Stimulated activated CD8-positive, alpha-beta memory T cell treated with anti-CD3 and anti-CD28 coated beads, Interleukin-2, amount 100 ng/mL, for 48 hours (primary cell): Measurements from ENCODE around the gene SRBD1.

ENCODE experiments used
- DNase-seq, 2 donors: peaks; one replicate each; pipeline ENCODE4 v3.0.0-alpha.2; 2020; ENCODE audit warnings: low read depth in 2 of 2

Gene SRBD1

DNA sequence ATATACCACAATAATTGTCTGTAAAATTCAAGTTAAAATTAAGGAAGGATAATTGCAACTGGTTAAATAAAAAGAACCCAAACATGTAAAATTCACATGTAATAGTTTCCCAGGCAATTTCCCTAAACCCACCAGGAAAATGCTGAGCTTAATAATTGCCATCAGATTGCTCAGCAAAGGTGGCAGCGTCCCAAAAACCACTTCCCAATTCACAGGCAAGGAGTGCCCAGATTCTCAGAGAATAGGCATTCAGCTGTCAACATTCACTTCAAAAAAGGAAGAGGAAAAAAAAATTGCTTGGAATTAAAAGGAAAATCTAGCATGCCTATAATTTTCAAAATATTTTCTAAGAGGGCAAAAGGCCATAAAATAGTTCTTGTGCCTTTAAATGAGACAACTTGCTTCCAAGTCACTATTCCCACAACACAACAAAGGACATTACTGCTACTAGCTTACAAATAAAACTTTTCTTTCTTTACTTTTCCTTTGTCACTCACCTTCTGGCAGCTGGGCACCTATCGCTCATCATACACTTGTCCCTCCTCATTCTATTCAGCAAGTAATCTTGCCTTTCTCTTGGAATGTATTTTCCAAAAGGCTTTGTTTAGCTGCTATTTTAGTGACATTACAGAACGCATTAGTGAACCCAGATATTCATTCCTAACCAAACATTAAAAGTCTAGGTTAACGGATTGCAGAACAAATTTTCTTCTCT is 15.2 kb downstream of the SRBD1 start:
- no peak for DNase-seq

DNA sequence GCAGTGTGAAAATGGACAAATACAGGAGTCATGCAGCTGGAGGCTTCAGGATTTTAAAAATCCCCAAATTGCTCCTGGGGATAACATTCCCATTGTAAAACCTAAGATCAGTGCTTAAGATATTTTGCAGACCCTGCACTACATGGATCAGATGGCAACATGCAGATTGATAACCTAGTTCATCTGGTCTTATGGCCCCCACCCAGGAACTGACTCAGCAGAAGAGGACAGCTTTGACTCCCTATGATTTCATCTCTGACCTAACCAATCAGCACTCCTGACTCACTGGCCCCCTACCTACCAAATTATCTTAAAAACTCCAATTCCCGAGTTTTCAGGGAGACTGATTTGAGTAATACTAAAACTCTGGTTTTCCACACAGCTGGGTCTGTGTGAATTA is 20.0 kb downstream of the SRBD1 start:
- DNase-seq, result no peak

DNA sequence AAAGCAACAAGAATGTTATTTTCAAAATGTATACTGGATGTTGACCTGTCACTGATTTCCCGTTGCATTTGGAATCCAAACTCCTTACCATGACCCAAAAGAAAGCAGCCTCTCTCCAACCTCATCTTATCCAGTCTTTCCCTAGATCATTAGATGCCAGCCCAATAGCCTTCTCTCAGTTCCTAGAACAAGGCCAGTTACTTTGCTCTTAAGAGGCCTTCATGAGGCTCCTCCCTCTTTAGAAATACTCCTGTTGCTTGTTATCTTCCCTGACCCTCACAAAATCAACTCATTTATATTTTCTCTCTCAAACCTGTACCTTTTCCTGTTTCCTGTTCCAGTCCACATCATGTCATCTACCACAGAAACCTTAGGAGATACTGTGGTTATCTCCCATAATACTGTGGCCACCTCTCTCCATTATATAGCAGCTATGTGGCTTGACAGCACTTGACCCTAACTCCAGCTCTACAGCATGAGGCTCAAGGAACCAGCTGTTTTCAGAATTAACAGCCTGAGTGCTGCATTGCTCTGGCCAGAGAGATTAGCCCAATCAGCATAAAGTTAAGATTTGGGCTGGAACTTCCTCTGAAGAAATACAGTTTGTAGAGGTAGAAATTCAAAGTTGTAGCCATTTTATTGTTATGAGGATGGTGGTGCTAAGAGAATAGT is 22.8 kb downstream of the SRBD1 start:
- DNase-seq, result no peak

DNA sequence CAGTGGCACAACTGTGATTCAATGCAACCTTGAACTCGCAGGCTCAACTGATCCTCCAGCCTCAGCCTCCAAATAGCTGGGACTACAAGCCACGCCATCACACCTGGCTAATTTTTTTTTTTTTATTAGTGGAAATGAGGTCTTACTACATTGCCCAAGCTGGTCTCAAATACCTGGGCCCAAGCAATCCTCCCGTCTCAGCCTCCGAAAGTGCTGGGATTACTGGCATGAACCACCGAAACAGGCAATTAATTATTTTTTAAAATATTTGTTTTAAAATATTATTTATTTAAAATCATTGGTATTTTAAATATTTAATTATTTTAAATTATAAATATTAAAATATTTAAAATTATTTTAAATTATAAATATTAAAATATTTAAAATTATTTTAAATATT is 24.5 kb downstream of the SRBD1 start:
- DNase-seq, result no peak

DNA sequence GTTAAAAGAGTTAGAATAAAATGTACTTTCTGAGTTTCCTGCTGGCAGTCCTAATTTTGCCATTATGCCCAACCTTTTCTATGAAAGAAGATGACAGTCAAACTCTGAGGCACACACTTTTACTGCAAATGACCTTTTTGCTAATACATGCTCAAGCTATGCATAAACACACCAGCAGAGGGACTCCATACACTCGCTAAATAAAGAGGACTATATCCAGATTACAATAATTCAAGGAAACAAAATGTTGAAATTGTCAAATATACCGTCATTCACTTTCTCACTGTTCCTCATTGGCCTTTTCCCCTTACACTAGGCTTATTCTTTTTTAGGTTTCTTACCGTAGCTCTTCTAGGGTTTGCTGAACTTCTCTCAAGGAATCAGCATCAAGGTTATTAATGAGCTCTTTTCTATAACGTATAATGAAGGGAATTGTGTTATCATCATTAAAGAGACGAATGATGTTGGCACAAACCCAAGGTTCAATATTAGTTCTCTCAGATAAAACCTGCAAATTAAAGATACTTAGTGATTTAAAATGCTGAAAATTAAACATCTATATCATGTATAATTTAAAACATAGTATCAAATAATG is 25.7 kb downstream of the SRBD1 start:
- no peak for DNase-seq

DNA sequence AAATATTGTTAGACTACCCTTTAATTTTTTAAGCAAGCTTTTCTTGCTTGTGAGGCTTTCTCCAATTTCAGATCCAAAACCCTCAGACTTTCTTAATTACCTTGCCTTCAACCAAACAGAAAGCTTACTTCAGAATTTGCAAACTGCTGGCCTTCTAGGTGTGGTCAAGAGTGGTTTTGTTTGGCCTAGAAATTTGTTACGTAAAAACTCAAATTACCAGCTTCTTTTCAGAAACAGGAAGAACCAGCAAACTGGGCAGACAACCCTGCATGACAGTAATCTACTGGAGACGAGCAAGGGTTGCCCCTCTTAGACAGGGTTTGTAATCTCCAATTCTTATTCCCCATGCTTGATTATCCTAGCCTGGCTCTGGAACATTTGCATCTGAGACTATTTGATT is 27.1 kb downstream of the SRBD1 start:
- no peak for DNase-seq

DNA sequence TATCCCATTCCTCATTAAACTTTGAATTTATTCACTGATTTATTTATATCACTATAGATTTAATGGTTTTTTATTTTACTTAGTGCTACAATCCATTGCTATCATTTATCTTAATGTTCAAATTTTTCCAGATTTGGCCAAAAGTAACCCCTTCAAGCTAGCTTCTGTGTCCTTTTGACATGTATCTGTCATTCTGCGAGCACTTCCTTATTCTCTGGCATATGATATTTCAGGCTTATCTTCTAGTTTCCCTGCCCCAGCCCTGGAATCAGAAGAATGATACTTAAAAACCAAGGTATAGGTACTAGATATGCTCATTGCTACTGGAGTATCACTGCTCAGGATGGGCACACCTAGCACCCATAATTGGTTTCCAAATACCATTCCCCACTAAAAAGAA is 28.5 kb downstream of the SRBD1 start:
- no peak for DNase-seq

DNA sequence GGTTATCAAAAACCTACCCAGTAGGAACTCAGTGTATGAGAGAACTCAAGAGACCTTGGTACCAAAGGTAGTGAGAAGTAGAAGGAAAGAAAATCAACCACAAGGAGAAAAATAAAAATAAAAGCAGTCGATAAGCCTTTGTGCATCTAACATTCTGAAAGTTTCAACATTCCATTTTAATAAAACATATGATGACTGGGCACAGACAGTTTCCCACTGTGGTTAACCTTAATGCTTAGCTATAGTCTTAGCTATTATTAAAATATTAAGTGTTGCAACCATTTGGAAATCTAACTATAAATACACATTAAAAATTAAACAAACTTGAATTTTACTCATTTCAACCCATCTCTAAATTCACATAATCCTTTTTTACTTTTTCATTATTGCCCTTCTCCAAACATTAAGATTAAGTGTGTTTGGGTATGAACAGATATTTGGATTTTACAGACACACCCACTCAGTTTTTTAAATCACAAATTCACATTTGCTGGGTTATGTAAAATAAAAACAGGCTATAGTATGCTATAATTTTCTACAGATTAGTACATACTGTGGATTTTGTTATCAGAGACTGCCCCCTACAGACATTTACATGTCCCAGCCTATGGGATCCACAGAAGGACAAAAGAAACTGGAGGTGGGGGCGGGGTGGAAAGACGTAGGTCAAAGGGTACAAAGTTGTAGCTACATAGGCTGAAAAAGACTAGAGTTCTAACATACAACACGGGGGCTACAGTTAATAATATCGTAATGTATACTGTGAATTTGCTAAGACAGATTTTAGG is 32.8 kb downstream of the SRBD1 start:
- no peak for DNase-seq

DNA sequence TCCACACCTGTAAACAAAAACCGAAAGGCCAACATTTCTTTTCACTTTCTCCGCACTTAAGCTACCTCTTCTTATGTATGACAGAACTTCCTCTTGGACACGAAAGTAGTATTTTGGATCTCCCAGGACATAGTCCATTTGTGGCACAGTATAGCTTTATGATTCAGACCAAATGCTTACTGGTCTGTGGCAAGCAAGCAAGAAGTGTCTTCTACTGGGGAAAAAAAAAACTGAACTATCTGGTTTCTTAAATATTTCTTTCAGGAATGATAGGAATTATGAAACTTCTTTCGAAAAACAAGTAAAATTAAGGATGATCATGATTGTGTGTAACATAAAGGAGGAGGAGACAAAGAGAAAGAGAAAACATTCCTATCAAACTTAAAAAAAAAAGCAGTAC is 33.6 kb downstream of the SRBD1 start:
- no peak for DNase-seq

DNA sequence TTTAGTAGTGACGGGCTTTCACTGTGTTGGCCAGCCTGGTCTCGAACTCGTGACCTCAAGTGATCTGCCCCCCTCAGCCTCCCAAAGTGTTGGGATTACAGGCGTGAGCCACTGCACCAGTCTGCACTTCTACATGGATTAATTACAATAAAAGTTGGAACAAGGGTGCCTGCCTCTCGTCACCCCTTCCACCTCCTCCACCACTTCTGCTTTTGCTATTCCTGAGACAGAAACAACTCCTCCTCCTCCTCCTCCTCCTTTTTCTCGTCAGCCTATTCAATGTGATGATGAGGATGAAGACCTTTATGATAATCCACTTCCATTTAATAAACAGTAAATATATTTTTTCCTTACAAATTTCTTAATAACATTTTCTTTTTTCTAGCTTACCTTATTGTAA is 35.2 kb downstream of the SRBD1 start:
- no peak for DNase-seq

DNA sequence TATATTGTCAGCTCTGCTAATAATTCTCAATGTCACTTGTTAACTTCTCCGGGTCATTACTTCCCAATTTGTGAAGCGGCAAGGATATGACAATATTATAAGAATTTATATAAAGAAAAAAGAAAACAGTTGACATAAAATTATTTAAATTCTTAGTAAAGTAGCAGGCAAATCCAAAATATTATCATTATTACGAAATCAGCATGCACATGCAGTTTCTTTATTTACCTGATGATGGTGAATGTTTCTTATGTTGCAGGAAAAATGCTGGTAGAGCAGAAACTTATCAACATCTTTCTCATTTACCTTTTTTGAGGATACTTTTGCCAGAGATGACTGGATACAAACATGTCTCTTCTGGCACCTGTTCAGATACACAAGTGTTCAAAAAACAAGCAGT is 38.1 kb downstream of the SRBD1 start:
- no peak for DNase-seq

DNA sequence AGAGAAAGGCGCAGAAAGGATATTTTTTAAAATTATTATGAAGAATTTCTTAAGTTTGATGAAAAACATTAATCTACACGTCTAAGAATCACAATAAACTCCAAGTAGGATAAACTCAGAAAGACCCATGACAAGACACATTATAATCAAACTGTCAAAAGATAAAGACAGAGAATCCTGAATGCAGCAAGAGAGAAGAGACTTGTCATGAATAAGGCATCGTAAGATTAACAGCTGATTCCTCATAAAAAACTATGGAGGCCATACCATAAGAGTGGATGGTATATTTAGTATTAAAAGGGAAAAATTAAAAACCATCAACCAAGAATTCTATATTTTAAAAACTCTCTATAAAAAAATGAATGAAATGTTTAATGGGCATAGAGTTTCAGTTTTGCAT is 39.1 kb downstream of the SRBD1 start:
- DNase-seq, result no peak

DNA sequence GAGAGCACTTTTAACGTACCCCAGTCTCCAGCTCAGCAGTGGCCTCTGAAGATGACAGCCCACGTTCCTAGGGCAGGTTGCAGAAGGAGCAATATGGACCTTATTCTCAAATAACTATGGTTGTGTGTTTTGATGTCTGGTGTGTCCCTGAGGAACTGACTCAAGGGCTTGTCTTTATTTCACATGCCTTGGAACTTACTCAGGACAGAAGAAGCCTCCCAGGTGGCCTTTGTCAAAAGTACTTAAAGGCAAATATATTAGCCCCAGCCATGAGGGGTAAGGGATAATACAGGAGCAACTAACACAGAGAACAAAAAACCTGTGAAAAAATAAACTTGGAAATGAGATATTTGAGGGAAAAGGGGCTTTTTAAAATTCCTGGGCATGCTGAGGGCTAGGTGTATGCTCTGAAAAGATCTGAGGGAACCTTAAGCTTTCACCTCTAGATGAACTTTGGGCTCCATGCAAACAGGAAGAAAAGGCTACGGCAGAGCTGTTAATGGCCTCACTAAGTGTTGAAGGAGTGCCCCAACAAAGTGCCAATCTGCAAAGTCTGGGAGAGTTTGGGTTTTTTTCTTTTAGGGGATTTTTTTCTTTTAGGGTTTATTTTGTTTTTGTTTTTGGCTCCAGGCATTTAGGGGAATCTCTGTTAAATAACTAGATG is 40.3 kb downstream of the SRBD1 start:
- DNase-seq, result no peak

DNA sequence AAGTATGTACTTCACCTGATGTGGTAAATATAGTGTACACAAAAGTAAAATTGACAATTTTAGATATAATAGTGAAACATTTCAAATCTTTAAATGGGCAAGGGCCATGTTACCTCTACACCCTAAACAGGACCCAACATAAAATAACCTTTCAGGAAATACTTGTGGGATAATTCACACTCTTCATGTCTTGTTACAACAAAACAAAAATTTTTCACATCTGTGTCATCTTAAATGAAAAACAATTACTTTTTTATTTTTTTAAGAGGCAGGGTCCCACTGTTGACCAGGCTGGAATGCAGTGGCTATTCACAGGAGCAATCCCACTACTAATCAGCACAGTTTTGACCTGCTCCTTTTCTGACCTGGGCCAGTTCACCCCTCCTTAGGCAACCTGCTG is 42.1 kb downstream of the SRBD1 start:
- DNase-seq, result no peak

DNA sequence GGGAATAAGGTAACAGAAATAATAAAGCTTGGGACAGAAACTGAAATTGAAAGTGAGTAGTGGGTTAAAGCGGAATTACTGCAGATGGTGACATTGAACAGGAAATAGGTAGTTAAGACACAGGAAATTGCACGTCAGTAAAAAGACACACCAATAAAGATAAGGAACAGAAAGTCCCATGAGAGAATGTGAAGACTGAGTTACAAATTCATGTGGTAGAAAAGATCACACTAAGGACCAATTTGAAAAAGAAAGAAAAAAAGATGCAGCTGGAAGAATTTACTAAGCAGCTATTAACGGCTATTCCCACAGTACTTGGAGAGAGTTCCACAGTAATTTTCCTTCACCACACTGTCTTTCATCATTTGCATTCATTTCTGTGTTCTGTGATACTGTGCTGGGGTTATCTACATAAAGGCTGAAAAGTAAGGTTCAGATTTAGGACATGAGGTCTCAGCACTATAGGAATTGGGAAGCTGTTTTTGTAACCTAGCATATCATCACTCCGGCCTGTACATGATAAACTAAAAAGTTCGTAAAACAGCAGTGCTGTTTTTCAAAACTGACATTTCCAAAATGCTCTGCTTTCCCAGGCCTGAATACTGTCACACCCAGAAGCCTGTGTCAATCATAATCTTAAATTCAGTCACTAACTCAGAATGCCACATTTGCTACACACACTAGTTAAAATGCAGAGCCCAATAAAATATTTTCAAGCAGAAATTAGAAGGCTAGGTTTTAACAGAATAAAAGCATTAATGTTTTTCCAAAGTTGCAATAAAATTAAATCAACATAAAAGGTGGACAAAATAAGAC is 42.9 kb downstream of the SRBD1 start:
- no peak for DNase-seq

DNA sequence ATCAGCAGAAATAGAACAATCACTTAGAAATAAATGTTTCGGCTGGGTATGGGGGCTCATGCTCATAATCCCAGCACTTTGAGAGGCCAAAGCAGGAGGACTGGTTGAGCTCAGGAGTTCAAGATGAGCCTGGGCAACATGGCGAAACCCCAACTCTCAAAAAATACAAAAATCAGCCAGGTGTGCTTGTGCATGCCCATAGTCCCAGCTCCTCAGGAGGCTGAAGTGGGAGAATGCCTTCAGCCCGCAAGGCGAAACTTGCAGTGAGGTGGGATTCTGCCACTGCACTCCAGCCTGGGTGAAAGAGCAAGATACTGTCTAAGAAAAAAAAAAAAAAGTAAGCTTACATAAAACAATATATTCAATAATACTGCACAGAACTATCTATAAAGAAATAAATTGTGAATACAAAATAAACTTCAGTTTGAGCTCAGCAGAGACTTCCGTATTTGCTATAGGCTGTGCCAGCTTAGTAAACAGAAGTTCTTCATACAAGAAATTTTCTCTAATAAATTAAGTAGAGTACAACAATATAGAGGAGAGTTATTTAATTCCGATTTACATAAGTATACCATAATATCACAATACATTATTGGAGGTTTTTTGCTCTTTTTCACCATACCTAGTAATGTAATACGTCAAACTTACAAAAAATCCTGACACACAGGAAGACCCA is 43.6 kb downstream of the SRBD1 start:
- DNase-seq, result no peak

DNA sequence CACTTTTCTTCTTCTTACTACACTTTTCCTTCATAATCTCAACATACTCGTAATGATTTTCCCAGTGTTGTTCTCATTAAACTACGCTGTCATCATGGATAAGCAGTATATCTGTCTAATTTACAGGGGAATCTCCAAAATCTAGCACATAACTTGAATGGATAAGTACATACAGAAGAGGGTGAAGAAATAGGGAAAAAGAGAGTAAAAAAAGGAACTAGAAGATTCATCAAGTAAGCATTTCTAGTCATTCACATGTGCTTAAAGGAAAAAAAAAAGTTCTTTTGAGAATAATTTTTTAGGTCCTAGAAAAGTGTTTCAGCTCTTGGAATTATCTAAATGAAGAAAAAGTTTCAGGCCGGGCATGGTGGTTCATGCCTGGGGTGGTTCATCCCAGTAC is 51.6 kb downstream of the SRBD1 start:
- DNase-seq, result no peak

DNA sequence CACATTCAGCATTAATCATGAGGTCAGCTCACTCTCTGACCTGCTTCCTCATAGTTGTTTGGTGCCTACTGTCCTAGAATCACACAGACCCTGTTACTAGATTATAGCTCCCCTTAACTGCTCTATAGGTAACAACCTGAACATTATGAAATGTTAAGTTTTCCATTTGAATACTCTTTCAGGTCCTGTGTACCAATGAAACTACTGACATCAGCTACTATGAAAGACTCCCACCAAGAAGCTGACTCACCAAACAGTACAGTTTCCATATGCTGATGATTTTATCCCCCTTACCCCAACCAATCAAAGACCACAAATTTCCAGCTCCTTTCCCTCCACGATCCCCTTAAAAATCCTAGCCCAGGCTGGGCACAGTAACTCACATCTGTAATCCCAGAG is 56.3 kb downstream of the SRBD1 start:
- no peak for DNase-seq

DNA sequence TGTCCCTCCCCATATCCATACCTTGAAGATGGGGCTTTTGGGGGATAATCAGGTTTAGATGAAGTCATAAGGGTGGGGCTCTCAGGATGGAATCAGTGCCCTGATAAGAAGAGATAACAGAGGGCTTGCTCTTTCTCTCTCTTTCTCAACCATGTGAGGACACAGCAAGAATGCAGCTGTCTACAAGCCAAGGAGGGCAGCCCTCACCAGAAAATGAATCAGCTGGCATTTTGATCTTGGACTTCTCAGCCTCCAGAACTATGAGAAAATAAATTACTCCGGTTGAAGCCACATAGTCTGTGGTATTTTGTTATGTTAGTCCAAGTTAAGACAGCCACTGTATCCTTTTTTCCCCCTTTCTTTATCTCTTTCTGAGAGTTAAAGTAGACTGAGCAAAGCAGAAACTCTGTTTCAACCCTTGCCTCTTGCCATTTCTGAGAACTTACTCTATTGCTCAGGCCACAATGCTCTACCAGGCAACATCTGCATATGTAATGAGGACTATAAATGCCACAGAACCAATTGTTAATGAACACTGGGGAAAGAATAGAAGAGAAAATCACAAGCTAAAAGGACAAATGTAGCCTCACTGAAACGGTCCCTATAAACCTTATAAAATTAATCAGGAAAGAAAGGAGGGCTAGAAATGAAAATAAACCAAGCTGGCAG is 56.9 kb downstream of the SRBD1 start:
- DNase-seq, result no peak

DNA sequence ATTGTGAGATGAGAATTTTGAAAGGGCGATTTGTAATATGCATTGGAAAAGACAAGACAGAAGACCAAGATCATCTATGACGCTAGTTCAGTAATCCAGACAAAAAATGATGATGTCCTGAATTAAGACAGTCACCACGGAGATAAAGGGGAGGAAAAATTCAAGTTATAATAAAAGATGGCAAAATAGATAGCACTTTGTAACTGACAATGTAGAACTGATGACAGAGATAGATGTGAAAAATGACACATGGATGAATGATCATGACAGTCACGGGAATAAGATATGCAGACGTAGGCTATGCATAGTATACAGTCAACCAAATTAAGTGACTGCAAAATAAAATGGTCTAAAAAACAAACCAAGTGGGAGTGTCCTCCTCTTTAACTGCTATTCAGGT is 59.2 kb downstream of the SRBD1 start:
- DNase-seq, result no peak
